ENCODE data around the gene TMCC1.

Gene TMCC1

GRCh38 chr3:129624347-129625071 lies 269.0 kb downstream of the TMCC1 start:
- no peak for TF ChIP-seq CTCF (IDR thresholded peaks at IDR 0.05; ENCODE audit: borderline replicate concordance, control extremely low read depth, extremely low read depth, insufficient read depth, missing control alignments)
- in situ Hi-C loops (cut with MboI; ENCODE audit: low sequenced_read_pairs, unreplicated experiment) = no loop called here
- peak; percentile 13 for DNase-seq (ENCODE audit: low spot score)

- peak; percentile 15 for DNase-seq (ENCODE audit: low spot score)
- no peak for TF ChIP-seq CTCF (IDR thresholded peaks at IDR 0.05; ENCODE audit: borderline replicate concordance, control extremely low read depth, extremely low read depth, insufficient read depth, missing control alignments)
- in situ Hi-C loops (cut with MboI; ENCODE audit: low sequenced_read_pairs, unreplicated experiment) = no loop called here
Observed at GRCh38 chr3:129623447-129624118, 269.9 kb downstream of the TMCC1 start.

GRCh38 chr3:129622933-129623332 lies 270.6 kb downstream of the TMCC1 start:
- in situ Hi-C loops (cut with MboI; ENCODE audit: low sequenced_read_pairs, unreplicated experiment) = no loop called here
- no peak for DNase-seq (ENCODE audit: low spot score)
- no peak for TF ChIP-seq CTCF (IDR thresholded peaks at IDR 0.05; ENCODE audit: borderline replicate concordance, control extremely low read depth, extremely low read depth, insufficient read depth, missing control alignments)

GRCh38 chr3:129622226-129622874 lies 271.2 kb downstream of the TMCC1 start:
- in situ Hi-C loops (cut with MboI; ENCODE audit: low sequenced_read_pairs, unreplicated experiment) = no loop called here
- no peak for TF ChIP-seq CTCF (IDR thresholded peaks at IDR 0.05; ENCODE audit: borderline replicate concordance, control extremely low read depth, extremely low read depth, insufficient read depth, missing control alignments)
- no peak for DNase-seq (ENCODE audit: low spot score)

- no peak for TF ChIP-seq CTCF (IDR thresholded peaks at IDR 0.05; ENCODE audit: borderline replicate concordance, control extremely low read depth, extremely low read depth, insufficient read depth, missing control alignments)
- DNase-seq (ENCODE audit: low spot score) = no peak
- in situ Hi-C loops (cut with MboI; ENCODE audit: low sequenced_read_pairs, unreplicated experiment) = no loop called here
Observed at GRCh38 chr3:129621626-129622225, 271.8 kb downstream of the TMCC1 start.

GRCh38 chr3:129620828-129621559 lies 272.5 kb downstream of the TMCC1 start:
- DNase-seq (ENCODE audit: low spot score) = no peak
- in situ Hi-C loops (cut with MboI; ENCODE audit: low sequenced_read_pairs, unreplicated experiment) = no loop called here
- TF ChIP-seq CTCF (IDR thresholded peaks at IDR 0.05; ENCODE audit: borderline replicate concordance, control extremely low read depth, extremely low read depth, insufficient read depth, missing control alignments) = no peak

All from GM13976 (cell line).